B cell (primary cell): ENCODE results near the gene PODN.

Experiments used
- EZH2 ChIP-seq: IDR thresholded peaks from 2 replicates; pipeline ENCODE4 v1.6.1; 2012; ENCODE audit warnings: borderline replicate concordance, low read depth, mild to moderate bottlenecking, moderate library complexity, low read length; ENCODE audit not compliant: insufficient read depth, poor library complexity, severe bottlenecking
- TF ChIP-seq, protein P1 (sequence below): fragments of 200-600 bp; IDR thresholded peaks from one replicate; pipeline ENCODE4 v1.8.0; 2022; ENCODE audit warnings: antibody characterized with exemption, mild to moderate bottlenecking

DNA sequence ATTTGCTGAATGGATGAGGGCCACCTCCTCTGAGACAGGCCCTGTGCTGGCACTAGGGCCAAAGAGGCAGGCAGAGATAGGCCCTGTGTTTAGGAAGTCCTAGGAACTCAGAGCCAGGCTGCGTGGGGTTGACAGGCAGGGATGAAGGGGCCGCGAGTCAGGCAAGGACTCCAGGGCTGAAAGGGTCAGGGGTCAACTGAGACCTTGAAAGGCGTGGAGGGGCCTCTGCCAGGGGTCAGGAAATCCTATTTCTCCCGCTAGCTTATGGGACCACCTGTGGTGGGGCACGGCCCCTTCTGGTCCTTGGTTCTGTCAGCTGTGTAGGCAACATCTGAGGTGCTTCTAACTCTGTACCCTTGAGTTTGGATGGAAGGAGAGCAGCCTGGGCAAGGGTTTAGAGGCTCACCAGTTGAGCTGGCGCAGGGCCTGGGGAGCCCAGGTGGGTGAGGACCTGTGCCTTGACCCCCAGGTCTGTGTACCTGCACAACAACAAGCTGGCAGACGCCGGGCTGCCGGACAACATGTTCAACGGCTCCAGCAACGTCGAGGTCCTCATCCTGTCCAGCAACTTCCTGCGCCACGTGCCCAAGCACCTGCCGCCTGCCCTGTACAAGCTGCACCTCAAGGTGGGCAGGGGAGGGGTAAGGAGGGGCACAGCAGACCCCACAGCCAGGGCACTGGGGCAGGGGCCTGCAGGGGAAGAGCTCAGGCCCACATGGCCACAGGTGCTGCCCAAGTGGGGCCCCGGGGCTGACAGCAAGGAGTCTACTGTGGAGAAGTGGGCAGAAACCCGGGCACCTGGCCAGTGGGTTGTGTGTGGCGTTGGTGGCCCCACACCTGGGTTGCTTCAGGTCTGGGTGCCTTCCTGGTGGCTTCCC is 14.9 kb downstream of the PODN start:
- TF ChIP-seq, protein P1, sequence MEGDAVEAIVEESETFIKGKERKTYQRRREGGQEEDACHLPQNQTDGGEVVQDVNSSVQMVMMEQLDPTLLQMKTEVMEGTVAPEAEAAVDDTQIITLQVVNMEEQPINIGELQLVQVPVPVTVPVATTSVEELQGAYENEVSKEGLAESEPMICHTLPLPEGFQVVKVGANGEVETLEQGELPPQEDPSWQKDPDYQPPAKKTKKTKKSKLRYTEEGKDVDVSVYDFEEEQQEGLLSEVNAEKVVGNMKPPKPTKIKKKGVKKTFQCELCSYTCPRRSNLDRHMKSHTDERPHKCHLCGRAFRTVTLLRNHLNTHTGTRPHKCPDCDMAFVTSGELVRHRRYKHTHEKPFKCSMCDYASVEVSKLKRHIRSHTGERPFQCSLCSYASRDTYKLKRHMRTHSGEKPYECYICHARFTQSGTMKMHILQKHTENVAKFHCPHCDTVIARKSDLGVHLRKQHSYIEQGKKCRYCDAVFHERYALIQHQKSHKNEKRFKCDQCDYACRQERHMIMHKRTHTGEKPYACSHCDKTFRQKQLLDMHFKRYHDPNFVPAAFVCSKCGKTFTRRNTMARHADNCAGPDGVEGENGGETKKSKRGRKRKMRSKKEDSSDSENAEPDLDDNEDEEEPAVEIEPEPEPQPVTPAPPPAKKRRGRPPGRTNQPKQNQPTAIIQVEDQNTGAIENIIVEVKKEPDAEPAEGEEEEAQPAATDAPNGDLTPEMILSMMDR, result no peak
- TF ChIP-seq EZH2, result no peak
